Placental epithelial cell (primary cell): ENCODE results near the gene SSX4. TPM values are rescaled to one million over a fixed set of nuclear protein-coding genes. Genes with fewer than 3 reads are reported as not detected.

Experiments used
- small RNA-seq: library from RNA; depleted of rRNA; stranded (forward); fragments of <200 nt; gene quantifications from one replicate; pipeline ENCODE3, GENCODE V24; 2012
- total RNA-seq: library from RNA; depleted of rRNA; stranded (reverse); fragments of >200 nt; gene quantifications from 2 replicates; pipeline ENCODE4 v1.2.3, GENCODE V29; 2012

The SSX4 gene
- not detected in 2 replicates for total RNA-seq

GRCh38 chrX:48383239-48383638 is at the start of gene SSX4:
Gene SSX4, plus strand, starts transcription at chrX:48383539. Its CDS starts 515 bp downstream, at chrX:48384054.

GRCh38 chrX:48356315-48357094 is 26.8 kb upstream of the SSX4 start, which contains the start of gene SSX3:
Gene SSX3, minus strand, starts transcription at chrX:48356703. Its CDS starts 1,454 bp downstream, at chrX:48355249.

DNA sequence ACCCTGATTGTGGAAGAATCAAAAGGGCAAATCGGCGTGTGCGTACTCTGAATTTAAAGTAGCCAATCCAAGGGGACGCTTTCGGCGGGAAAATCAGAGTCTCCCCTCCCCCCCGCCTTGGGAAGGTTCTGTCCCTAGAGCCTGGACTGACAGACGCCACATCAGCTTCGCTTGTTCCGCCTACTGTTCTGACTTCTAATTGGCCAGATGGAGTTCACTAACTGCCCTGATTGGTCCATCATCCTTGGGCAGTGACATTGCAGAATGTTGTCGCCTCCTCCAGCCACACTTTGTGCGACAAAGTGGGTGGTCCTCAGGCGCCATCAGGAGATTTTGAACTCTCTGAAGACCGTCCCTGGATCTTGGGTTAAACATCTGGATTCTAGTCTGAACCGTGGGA is 28.5 kb downstream of the SSX4 start, which contains the start of gene SSX4B:
TSS of gene SSX4B (minus strand) at position 101 of the 400 bp plus-strand sequence. CDS start 588 bp downstream, outside the sequence.

Small RNA genes lying within 50 kb of the gene (small RNA-seq; reads per million reads assigned to genes)
- gene AL606490.4 (not detected), gene AL606490.7 (not detected), gene AL606490.9 (not detected)

Other genes starting within 250 kb of the SSX4 start
- not detected in 2 replicates for gene SSX5, start 186.7 kb upstream of the SSX4 start, total RNA-seq
- not detected in 2 replicates for gene SSX1, start 128.1 kb upstream of the SSX4 start, total RNA-seq
- not detected in 2 replicates for gene SSX3, start 26.8 kb upstream of the SSX4 start, total RNA-seq
- not detected in 2 replicates for gene SSX4B, start 28.4 kb downstream of the SSX4 start, total RNA-seq
- 36.1 and 65.6 TPM in 2 replicates for gene SLC38A5, start 86.7 kb downstream of the SSX4 start, total RNA-seq
- 71.8 and 160 TPM in 2 replicates for gene FTSJ1, start 92.7 kb downstream of the SSX4 start, total RNA-seq
- 73.0 and 246 TPM in 2 replicates for gene PORCN, start 125.5 kb downstream of the SSX4 start, total RNA-seq
- 87.6 and 210 TPM in 2 replicates for gene EBP, start 138.3 kb downstream of the SSX4 start, total RNA-seq
- 16.1 and 18.7 TPM in 2 replicates for gene TBC1D25, start 156.2 kb downstream of the SSX4 start, total RNA-seq
- gene RBM3, start 190.9 kb downstream of the SSX4 start, total RNA-seq: 204 and 375 TPM in 2 replicates
- gene WDR13, start 214.0 kb downstream of the SSX4 start, total RNA-seq: 159 and 163 TPM in 2 replicates